K562 (cell line): ENCODE results near the gene PGGHG. TPM values are rescaled to one million over a fixed set of nuclear protein-coding genes. Genes with fewer than 3 reads are reported as not detected.
A peak's percentile ranks its signal among the peaks of the same experiment; 100 is the strongest.

Source experiments
- TCF7 ChIP-seq: sonication (generic); IDR thresholded peaks from 2 replicates; pipeline ENCODE4 v1.6.1; 2016; ENCODE audit warnings: antibody characterized with exemption, borderline replicate concordance
- TOE1 ChIP-seq, 2 experiments: fragments of 450-650 bp in 1 of 2; sonication (generic) in 1 of 2; formaldehyde crosslinking in 1 of 2; IDR thresholded peaks; 2 replicates each; pipeline versions ENCODE4 v1.7.1 to v1.8.0; 2016 to 2022; ENCODE audit warnings: borderline replicate concordance in 2 of 2, mild to moderate bottlenecking in 2 of 2, antibody characterized with exemption in 1 of 2, inconsistent platforms in 1 of 2, low read depth in 1 of 2, missing genetic modification reagents in 1 of 2, moderate library complexity in 1 of 2
- polyA plus RNA-seq, 8 experiments: library from polyadenylated mRNA; depleted of rRNA in 4 of 8; stranded (reverse) in 5 of 8; unstranded in 3 of 8; fragments of >200 nt; fragmentation: Nextera tagmentation in 2 of 8; fragmentation: Illumina TruSeq in 1 of 8; extraction: Ambion mirVana in 2 of 8; extraction: Trizol in 1 of 8; gene quantifications; 2 replicates each; pipeline versions ENCODE4 v1.2.1 to v1.2.3, GENCODE V29; 2011 to 2014; ENCODE audit warnings: inconsistent platforms in 1 of 8, missing spikeins in 1 of 8
- total RNA-seq, 7 experiments: library from RNA; depleted of rRNA in 6 of 7; stranded (reverse); fragments of >200 nt in 6 of 7; fragmentation: Illumina TruSeq in 2 of 7; extraction: Trizol in 2 of 7; gene quantifications; 2 replicates each; pipeline versions ENCODE4 v1.2.1 to v1.2.3, GENCODE V29; 2011 to 2021; ENCODE audit warnings: low replicate concordance in 1 of 7
- TF ChIP-seq, protein P1 (sequence below): fragments of 450-650 bp; formaldehyde crosslinking; IDR thresholded peaks from 2 replicates; pipeline ENCODE4 v1.4.0; 2020; ENCODE audit warnings: mild to moderate bottlenecking, moderate library complexity
- TF ChIP-seq, protein P2 (sequence below), 2 experiments: IDR thresholded peaks; 2 replicates each; pipeline ENCODE4 v1.6.1; 2011; ENCODE audit warnings: borderline replicate concordance in 1 of 2, control low read depth in 1 of 2, low read depth in 1 of 2, low read length in 1 of 2, mild to moderate bottlenecking in 1 of 2, mixed read lengths in 1 of 2, moderate library complexity in 1 of 2; ENCODE audit not compliant: insufficient read depth in 1 of 2, insufficient read length in 1 of 2, poor library complexity in 1 of 2, severe bottlenecking in 1 of 2; ENCODE audit errors: extremely low read depth in 1 of 2
- TF ChIP-seq, protein P3 (sequence below): fragments of 200-800 bp; sonication (Bioruptor generic); IDR thresholded peaks from 2 replicates; pipeline ENCODE4 v1.6.1; 2017; ENCODE audit warnings: missing genetic modification characterization, missing compliant biosample characterization
- TF ChIP-seq, protein P4 (sequence below): fragments of 450-650 bp; formaldehyde crosslinking; IDR thresholded peaks from 2 replicates; pipeline ENCODE4 v1.4.0; 2022; ENCODE audit warnings: mild to moderate bottlenecking, moderate library complexity
- TF ChIP-seq, protein P5 (sequence below): sonication (generic); formaldehyde crosslinking; IDR thresholded peaks from 2 replicates; pipeline ENCODE4 v1.8.1; 2023; ENCODE audit warnings: missing genetic modification reagents, mild to moderate bottlenecking, borderline replicate concordance

PGGHG gene
- total and polyA plus RNA-seq, 9 of the 15 experiments (the other 6 are each of a cell fraction or from before 2014, with no cell fraction given) = 0.38 to 85.1 (median 18.1) TPM

DNA sequence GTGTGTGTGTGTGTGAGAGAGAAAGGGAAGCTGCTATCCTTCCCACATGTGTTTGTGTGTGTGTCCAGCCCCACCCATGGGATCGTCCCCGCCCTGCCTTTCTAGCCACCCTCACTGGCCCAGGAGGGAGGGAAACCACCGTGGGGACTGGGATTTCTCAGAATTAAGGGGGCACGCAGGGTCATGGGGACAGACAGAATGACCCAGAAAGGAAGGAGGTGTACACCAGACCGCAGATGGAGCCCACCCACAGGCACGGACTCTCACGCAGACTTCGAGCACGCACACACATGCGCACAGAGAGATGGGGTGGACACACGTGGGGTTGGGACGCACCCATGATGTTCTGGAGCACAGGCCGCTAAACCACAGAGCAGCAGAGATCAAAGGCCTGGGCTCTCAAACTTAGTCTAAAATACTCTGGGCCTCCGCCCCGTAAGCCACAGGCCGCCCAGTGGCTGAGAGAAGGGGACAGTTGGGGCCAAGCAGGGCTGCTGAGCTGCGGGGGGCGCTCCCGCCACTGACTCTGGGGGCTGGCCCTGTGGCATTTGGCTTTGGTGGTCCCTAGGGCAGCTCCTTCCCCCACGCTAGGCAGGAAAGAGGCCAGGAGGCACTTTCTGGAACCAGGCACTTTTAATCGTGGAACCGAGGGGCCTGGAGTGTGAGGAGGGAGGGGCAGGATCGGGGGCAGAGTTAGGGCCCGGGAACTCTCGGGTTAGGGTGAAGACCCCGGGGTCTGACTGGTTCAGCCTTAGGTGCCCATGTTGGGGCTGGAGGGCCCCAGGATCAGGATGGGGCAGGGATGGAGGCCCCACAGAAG is 8.9 kb downstream of the PGGHG start (continued):
- TF ChIP-seq, protein P1, sequence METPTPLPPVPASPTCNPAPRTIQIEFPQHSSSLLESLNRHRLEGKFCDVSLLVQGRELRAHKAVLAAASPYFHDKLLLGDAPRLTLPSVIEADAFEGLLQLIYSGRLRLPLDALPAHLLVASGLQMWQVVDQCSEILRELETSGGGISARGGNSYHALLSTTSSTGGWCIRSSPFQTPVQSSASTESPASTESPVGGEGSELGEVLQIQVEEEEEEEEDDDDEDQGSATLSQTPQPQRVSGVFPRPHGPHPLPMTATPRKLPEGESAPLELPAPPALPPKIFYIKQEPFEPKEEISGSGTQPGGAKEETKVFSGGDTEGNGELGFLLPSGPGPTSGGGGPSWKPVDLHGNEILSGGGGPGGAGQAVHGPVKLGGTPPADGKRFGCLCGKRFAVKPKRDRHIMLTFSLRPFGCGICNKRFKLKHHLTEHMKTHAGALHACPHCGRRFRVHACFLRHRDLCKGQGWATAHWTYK (CRISPR knock-in tag) = no peak
- TF ChIP-seq, protein P2, sequence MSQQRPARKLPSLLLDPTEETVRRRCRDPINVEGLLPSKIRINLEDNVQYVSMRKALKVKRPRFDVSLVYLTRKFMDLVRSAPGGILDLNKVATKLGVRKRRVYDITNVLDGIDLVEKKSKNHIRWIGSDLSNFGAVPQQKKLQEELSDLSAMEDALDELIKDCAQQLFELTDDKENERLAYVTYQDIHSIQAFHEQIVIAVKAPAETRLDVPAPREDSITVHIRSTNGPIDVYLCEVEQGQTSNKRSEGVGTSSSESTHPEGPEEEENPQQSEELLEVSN (IDR thresholded peaks at IDR 0.05; ENCODE audit: borderline replicate concordance in 1 of 2, extremely low read depth in 1 of 2, insufficient read depth in 1 of 2, insufficient read length in 1 of 2, low read depth in 1 of 2, low read length in 1 of 2, poor library complexity in 1 of 2, severe bottlenecking in 1 of 2) = peak; percentile 75 to 87
- TF ChIP-seq, protein P3, sequence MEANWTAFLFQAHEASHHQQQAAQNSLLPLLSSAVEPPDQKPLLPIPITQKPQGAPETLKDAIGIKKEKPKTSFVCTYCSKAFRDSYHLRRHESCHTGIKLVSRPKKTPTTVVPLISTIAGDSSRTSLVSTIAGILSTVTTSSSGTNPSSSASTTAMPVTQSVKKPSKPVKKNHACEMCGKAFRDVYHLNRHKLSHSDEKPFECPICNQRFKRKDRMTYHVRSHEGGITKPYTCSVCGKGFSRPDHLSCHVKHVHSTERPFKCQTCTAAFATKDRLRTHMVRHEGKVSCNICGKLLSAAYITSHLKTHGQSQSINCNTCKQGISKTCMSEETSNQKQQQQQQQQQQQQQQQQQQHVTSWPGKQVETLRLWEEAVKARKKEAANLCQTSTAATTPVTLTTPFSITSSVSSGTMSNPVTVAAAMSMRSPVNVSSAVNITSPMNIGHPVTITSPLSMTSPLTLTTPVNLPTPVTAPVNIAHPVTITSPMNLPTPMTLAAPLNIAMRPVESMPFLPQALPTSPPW (CRISPR knock-in tag) = peak; percentile 52
- TF ChIP-seq, protein P4, sequence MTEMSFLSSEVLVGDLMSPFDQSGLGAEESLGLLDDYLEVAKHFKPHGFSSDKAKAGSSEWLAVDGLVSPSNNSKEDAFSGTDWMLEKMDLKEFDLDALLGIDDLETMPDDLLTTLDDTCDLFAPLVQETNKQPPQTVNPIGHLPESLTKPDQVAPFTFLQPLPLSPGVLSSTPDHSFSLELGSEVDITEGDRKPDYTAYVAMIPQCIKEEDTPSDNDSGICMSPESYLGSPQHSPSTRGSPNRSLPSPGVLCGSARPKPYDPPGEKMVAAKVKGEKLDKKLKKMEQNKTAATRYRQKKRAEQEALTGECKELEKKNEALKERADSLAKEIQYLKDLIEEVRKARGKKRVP (CRISPR knock-in tag) = 0 out of 2 replicates have a peak, but pooled peaks have one; percentile 29
- TF ChIP-seq, protein P5, sequence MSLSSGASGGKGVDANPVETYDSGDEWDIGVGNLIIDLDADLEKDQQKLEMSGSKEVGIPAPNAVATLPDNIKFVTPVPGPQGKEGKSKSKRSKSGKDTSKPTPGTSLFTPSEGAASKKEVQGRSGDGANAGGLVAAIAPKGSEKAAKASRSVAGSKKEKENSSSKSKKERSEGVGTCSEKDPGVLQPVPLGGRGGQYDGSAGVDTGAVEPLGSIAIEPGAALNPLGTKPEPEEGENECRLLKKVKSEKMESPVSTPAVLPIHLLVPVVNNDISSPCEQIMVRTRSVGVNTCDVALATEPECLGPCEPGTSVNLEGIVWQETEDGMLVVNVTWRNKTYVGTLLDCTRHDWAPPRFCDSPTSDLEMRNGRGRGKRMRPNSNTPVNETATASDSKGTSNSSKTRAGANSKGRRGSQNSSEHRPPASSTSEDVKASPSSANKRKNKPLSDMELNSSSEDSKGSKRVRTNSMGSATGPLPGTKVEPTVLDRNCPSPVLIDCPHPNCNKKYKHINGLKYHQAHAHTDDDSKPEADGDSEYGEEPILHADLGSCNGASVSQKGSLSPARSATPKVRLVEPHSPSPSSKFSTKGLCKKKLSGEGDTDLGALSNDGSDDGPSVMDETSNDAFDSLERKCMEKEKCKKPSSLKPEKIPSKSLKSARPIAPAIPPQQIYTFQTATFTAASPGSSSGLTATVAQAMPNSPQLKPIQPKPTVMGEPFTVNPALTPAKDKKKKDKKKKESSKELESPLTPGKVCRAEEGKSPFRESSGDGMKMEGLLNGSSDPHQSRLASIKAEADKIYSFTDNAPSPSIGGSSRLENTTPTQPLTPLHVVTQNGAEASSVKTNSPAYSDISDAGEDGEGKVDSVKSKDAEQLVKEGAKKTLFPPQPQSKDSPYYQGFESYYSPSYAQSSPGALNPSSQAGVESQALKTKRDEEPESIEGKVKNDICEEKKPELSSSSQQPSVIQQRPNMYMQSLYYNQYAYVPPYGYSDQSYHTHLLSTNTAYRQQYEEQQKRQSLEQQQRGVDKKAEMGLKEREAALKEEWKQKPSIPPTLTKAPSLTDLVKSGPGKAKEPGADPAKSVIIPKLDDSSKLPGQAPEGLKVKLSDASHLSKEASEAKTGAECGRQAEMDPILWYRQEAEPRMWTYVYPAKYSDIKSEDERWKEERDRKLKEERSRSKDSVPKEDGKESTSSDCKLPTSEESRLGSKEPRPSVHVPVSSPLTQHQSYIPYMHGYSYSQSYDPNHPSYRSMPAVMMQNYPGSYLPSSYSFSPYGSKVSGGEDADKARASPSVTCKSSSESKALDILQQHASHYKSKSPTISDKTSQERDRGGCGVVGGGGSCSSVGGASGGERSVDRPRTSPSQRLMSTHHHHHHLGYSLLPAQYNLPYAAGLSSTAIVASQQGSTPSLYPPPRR (CRISPR knock-in tag) = 0 out of 2 replicates have a peak, but pooled peaks have one; percentile 67
- TF ChIP-seq TCF7 (peak; percentile 95; the same call in 1 of the 2 replicates), TOE1 (IDR thresholded peaks at IDR 0.05; ENCODE audit: borderline replicate concordance) (0 out of 2 replicates have a peak, but pooled peaks have one; percentile 27), TOE1 (CRISPR knock-in tag; IDR thresholded peaks at IDR 0.05; ENCODE audit: borderline replicate concordance, low read depth) (no peak)
